ENCODE results near the gene ADAMTSL2. TPM values are rescaled to one million over a fixed set of nuclear protein-coding genes. Genes with fewer than 3 reads are reported as not detected.

Gene ADAMTSL2
- total and polyA plus RNA-seq, 8 donors = 8.0 to 18.5 (median 12.3) TPM

- Histone ChIP-seq H3K36me3 (no peaks in the 10 kb centered on the region), H3K4me1 (no peaks in the 10 kb centered on the region), H3K27ac (no peak overlapping the region), H3K9me3 (no peaks in the 10 kb centered on the region), H3K27me3 (peaks cover 28 to 99% of the 10 kb centered on the region in 2 donors), H3K4me3 (no peak overlapping the region)
- TF ChIP-seq CTCF (IDR thresholded peaks at IDR 0.05) = no peak
- no peak for ATAC-seq
- intact Hi-C loops (cut with DNase I) = no loop called here
- peak in 1 of 4 donors; percentile 65 for DNase-seq
Observed at GRCh38 chr9:133612816-133613215, 78.3 kb downstream of the ADAMTSL2 start.

GRCh38 chr9:133613432-133613831, 78.9 kb downstream of the ADAMTSL2 start:
- H3K9me3 ChIP-seq = no peaks in the 10 kb centered on the region
- H3K4me1 ChIP-seq = no peaks in the 10 kb centered on the region
- ATAC-seq (no peak), DNase-seq (peak in 1 of 4 donors; percentile 18)
- no peak overlapping the region for H3K4me3 ChIP-seq
- no peak overlapping the region for H3K27ac ChIP-seq
- H3K36me3 ChIP-seq = no peaks in the 10 kb centered on the region
- H3K27me3 ChIP-seq = peaks cover 21 to 99% of the 10 kb centered on the region in 2 donors
- intact Hi-C loops (cut with DNase I) = no loop called here
- no peak for TF ChIP-seq CTCF (IDR thresholded peaks at IDR 0.05)

- TF ChIP-seq CTCF (IDR thresholded peaks at IDR 0.05) = no peak
- ATAC-seq (no peak), DNase-seq (peak in 1 of 4 donors; percentile 12)
- Histone ChIP-seq H3K9me3 (no peaks in the 10 kb centered on the region), H3K36me3 (no peaks in the 10 kb centered on the region), H3K27me3 (peaks cover 15 to 95% of the 10 kb centered on the region in 2 donors), H3K4me1 (no peaks in the 10 kb centered on the region), H3K27ac (no peak overlapping the region), H3K4me3 (no peak overlapping the region)
- intact Hi-C loops (cut with DNase I) = no loop called here
Observed at GRCh38 chr9:133614056-133614455, 79.6 kb downstream of the ADAMTSL2 start.

- Histone ChIP-seq H3K4me1 (no peaks in the 10 kb centered on the region), H3K27me3 (peaks cover 12 to 95% of the 10 kb centered on the region in 2 donors), H3K9me3 (no peaks in the 10 kb centered on the region), H3K36me3 (no peaks in the 10 kb centered on the region), H3K27ac (no peak overlapping the region), H3K4me3 (no peak overlapping the region)
- ATAC-seq (no peak), DNase-seq (peak in 1 of 4 donors; percentile 9)
- intact Hi-C loops (cut with DNase I) = no loop called here
- TF ChIP-seq CTCF (IDR thresholded peaks at IDR 0.05) = no peak
Observed at GRCh38 chr9:133614678-133615077, 80.2 kb downstream of the ADAMTSL2 start.

- intact Hi-C loops (cut with DNase I) = no loop called here
- ATAC-seq (no peak), DNase-seq (peak in 1 of 4 donors; percentile 37)
- H3K4me3 ChIP-seq = no peak overlapping the region
- peaks cover 10 to 95% of the 10 kb centered on the region in 2 donors for H3K27me3 ChIP-seq
- no peak for TF ChIP-seq CTCF (IDR thresholded peaks at IDR 0.05)
- H3K9me3 ChIP-seq = no peaks in the 10 kb centered on the region
- H3K36me3 ChIP-seq = no peaks in the 10 kb centered on the region
- H3K27ac ChIP-seq = no peak overlapping the region
- H3K4me1 ChIP-seq = no peaks in the 10 kb centered on the region
Observed at GRCh38 chr9:133615186-133615585, 80.7 kb downstream of the ADAMTSL2 start.

Data from left lung (tissue), 10 donors.